ENCODE data around the gene UNC13D.
A peak's percentile ranks its signal among the peaks of the same experiment; 100 is the strongest.

UNC13D gene

GRCh38 chr17:75835654-75835987, 8.6 kb downstream of the UNC13D start:
- DNase-seq, result no peak

DNA sequence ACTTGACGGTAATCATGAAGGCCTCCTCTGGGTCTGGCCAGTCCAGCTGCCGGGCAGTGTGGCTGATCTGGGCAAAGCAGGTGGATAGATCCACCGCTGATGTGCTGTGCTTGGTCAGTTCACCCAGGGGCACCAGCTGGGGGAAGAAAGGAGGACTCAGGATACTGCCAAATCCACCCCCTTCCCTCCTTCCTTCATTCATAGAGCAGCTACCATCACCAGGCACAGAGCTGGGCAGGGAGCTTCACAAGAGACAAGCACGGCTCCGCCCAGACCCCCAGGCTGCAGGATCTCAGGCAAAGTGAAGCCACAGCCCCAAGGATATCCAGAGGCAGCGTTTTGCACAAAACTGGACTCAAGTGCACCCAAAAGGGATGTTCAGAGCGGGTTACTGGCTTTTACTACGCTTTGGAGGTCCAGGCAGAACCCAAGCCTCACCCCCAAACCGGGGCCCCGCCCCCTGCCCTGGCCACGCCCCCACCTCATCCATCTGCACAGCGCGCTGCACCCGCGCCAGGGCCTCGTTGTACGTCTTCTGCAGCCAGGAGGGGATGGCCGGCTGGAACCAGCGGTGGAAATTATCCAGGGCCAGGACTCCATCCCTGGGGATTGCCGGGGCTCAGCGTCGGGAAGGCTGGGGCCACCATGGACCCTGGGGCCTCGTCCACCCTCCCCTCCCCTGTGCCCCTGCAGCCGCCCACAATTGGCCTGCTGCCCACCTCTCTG, 9.1 kb downstream of the UNC13D start:
- DNase-seq, result peak in 1 of 56 donors; percentile 43

DNA sequence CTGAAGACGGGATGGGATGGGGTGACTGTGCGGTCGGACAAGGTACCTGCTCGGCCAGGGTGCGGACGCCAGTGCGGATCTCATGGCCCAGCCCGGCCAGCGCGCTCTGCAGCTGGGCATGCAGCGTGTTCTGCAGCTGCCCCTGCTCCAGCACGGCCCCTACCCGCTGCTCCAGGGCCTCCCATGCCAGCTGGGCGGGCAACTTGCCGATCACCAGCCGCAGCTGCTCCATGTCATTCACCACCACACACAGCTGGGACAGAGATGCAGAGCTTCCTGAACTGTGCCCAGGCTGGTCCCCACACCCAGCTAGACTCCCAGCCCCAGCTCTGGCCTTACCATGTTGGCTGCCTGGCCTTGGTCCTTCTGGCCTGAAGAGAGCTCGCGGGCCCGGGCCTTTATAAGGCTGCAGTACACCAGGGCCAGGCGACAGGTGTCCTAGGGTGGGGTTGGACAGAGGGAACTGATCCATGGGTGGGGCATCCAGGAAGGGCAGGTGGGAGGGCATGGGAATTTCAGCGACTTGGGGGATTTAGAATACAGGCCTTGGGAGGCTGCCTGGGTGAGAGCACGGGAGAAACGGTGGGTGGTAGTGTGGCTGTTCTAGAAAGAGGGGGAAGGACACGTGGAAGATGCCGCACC, 9.8 kb downstream of the UNC13D start:
- DNase-seq, result peak in 46 of 56 donors; percentile 5 to 80 (median 45)

DNA sequence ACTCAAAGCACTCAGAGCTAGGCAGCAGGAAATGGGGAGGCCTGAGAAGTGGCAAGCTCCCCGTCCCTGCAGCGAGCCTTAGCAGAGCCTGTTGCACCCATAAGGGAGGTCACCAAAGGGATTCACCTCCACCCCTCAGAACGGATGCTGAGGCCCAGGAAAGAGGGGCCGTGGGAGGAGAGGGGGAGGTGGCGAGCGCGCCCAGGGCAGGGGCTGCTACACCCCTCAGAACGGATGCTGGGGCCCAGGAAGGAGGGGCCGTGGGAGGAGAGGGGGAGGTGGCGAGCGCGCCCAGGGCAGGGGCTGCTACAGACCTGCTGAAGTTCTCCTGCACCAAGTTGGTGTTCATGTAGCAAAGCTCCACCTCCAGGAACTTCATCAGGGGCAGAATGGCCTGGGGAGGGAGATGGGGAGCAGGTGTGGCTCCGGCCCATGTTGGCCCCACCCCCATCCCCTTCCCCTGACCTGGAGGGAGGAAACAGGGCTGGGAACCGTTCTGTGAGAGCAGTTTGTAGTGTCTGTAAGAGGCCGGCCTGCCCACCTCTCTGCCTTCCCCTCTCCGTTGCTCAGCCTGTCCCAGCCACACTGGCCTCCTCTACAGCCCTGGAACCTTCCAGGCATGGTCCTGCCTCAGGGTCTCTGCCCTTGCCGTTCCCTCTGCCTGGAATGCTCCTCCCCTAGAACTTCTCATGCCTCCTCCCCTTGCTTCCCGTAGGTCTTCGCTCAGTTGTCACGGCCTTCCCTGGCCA, 11.4 kb downstream of the UNC13D start:
- DNase-seq, result no peak

DNA sequence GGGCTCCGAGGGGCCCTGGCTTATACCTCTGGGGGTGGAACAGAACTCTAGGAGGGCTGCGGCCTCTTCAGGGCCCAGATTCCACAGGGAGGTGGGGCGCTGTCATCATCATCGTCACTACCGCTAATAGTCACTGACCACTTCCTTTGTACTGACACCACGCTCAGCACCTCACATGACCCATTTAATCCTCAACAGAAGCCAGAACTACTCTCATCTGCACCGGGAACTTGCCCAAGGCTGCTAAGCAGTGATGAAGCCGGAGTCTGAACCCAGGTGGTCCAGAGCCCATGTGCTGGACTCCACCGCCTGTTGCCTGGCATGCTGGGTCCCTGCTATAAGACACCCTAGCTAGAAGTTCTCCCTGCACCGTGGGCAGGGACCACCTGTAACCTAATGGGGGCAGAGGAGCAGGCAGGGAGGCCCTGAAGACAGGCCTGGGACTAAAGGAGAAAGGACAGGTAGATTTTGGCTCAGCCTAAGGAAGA, 12.0 kb downstream of the UNC13D start:
- DNase-seq, result peak in 1 of 56 donors; percentile 37

DNA sequence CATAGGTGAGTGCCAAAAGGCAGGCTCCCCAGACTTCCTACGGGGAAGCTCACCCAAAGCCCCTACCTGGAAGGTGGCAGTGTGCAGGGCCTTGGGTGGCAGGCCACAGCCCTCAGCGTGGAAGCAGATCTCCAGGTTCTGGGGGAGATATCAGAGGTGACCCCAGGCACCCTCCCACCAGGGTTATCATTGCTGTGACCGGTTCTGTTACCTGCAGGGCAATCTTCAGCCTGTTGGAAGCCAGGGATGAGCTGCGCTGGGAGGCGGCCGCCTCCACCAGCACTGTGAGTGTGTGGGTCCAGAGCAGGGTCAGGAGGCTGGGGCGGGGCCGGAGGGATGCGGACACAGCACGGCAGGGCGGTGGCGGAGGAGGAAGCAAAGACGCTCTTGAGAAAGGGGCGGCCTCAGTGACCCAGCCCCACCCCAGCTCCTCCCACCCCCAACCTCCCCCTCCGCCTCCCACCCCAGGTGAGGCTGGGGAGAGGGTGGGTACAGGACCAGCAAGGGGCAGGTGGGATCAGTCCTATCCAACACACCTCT, 13.1 kb downstream of the UNC13D start:
- DNase-seq, result no peak

DNA sequence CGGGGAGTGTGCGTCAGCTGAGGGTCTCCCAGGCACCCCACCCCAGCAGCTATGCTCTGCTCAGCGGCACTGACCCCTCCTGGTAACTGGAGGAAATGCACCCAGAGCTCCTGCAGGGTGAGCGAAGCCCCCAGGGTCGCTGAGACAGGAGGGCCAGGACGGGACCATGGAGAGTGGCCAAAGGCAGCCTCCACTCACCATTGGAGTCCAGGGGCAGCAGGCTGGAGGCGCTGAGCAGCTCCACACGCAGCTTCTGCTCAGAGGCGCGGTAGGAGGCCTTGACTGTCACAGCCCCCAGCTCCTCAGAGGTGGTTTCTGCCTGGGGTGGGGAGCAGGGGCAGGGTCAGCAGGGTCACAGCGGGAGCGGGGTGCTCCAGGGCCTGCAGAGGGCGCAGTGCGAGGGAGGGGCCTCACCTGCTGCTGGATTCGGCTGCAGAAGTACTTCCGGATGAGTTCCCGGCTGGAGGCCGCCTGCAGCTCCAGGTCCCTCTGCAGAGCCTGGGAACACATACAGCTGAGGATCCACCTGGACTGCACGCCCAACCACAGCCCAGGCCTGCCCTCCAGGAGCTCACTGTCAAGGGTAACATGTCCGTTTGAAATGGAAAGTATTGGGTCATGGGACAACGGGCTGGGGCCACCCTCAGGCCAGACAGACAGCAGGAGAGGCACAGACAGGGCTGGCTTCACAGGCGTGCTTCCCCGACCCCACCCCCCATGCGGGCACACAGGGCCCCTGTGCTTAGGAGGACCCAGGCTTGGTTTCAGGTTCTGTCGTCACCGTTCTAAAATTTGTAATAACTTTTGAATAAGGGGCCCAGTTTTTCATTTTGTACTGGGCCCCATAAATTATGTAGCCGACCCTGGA, 13.8 kb downstream of the UNC13D start:
- no peak for DNase-seq

DNA sequence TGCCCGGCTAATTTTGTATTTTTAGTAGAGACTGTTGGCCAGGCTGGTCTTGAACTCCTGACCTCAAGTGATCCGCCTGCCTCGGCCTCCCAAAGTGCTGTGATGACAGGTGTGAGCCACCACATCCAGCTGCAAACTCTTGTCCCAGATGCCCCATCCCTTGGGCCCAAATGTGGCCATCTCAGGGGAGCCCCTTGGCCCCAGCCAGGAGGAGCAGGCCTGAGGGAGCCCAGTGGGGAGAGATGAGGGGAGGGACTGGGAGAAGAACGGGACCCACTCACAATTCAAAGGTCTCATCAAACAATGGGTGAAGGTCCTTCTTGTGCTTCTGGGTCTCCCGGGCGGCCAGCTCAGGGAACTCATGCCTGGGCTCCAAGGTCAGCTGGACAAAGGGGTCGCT, 14.5 kb downstream of the UNC13D start:
- DNase-seq, result no peak

GRCh38 chr17:75828741-75829140, 15.5 kb downstream of the UNC13D start:
- DNase-seq, result no peak

- DNase-seq, result peak in 1 of 56 donors; percentile 49
Observed at GRCh38 chr17:75828076-75828400, 16.2 kb downstream of the UNC13D start.

- peak in 53 of 56 donors; percentile 17 to 90 (median 65) for DNase-seq
Observed at GRCh38 chr17:75827308-75828075, 16.7 kb downstream of the UNC13D start.

DNA sequence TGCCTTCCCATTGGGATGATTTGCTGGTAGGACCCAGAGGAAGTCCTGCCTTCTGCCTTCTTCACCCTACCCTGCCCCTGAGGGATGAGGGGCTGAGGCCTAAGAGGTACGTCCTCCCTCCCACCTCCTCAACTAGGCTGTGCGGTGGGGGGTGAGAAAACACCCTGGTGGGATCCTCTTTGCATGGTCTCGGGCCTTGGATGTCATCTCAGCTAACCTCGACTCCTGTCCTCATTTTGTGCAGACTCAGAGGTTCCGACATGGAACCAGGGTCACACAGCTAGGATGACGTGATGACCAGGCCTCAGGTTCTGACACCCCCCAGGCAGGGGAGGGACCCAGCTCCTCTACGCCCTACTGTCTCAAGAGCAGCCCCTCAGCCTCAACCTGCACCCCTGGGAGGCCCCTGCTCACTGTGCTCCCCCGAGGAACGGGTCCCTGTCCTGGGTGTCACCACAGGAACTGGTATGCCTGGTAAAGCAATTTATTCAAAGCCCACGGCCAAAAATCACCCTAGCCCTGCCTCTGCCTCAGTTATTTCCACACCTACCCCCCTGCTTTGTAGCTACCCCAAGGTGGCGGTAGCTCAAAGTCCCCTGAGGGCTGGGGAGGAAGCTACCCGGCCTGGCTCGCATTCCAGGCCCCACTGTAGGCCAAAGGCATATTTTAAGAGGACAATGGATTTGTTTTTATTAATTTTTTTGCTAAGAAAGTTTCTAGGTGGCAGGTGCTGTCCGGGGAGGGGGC, 17.5 kb downstream of the UNC13D start:
- no peak for DNase-seq

DNA sequence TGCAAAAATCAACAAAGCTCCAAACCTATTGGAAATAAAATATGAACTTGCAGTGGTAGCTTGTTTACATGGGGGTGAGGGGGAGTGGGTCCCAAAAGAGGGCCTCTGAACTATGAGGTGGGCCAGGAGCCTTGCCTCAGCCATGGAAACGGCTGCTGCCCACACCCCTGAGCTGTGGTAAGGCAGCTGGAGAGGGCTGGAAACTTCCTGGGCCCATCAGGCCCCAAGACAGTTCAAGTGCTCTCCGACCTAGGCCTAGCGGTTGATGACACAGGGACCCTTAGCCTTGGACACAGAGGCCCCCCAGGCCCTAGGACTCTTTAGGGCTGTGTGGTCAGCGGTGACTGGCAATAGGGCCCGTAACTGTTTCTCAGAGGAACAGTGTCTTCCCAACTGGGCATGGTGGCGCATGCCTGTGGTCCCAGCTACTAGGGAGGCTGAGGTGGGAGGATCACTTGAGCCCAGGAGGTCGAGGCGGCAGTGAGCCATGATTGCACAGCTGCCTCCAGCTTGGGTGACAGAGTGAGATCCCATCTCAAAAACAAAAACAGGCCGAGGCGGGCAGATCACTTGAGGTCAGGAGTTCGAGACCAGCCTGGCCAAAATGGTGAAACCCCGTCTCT, 18.3 kb downstream of the UNC13D start:
- no peak for DNase-seq

DNA sequence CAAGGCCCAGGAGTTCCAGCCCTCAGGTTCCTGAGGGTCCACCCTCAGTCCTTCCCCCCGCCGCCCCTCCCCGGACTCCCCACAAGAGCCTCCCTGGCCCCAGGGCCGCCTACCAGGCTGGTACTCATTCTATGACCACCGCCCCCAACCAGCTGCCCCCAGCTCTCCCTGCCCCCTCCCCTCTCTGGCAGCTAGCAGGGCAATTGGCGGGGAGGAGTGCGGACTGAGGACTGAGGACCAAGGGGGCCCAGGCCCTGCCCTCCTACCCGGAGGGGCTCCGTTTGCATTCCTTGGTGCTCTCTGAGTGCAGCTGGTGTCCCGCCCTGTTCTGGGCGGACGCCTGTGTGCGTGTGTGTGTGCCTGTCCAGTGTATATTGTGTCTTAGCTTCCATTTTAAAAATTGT, 19.1 kb downstream of the UNC13D start:
- DNase-seq, result no peak

DNA sequence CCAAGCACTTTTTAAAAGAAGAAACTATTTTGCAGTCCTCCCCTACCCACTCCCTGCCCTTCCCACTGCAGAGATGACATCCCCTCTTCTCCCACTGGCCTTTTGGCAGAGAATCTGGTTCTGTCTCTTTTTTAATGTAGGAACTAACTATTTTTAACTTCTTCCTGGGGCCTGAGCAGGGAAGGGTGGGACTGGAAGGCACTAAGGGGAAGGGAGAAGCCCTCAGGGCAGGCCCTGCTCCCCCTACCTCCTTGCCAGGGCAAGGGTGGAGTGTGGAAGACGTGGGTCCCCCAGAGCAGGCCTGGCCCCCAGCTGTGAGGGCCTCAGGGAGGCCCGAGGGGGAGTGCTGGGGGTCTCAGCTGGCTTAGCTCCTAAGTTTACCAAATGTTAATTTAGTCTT, 19.5 kb downstream of the UNC13D start:
- DNase-seq, result no peak

DNA sequence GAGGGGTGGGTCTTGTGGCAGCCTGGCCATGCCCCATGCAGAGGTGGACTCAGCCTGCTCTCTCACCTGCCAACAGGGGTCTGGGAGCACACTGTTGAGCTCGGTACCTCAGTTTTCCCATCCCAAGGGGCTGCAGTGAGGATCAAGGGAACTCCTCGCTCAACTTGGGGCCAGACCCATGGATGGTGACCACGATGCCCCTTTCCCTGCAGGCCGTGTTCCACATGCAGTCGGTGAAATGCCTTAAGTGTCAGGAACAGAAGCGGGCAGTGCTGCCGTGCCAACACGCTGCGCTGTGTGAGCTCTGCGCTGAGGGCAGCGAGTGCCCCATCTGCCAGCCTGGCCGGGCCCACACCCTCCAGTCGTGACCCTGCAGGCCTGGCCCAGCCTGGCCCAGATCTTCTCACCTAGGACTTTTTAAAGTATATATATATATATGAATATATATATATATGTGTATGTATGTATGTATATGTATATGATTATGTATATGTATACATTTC, 20.1 kb downstream of the UNC13D start:
- no peak for DNase-seq

GRCh38 chr17:75823257-75824041, 20.8 kb downstream of the UNC13D start:
- DNase-seq, result no peak

GRCh38 chr17:75822800-75823166, 21.4 kb downstream of the UNC13D start:
- no peak for DNase-seq

Data from nucleus accumbens (tissue), 56 donors.